Measurements from ENCODE around the gene TSR1.
A peak's percentile ranks its signal among the peaks of the same experiment; 100 is the strongest.

The TSR1 gene

DNA sequence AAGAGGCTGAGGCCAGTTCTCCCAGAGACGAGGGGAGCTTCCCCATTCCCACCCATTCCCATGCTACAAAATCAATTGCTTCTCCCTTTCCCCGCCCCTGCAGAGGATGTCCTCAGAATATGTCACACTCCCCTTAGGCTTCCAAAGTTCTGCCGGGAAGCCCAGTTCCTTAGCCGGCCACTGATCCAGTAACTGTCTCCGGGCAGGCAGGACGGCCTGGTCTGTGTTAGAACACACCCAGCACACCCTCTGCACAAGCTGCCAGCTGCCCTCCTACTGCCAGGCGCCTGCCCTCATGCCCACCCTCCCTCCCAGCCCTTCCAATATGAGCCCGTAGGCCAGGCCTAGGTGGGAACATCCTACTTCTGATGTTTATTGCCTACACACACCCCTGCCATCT, 32.1 kb upstream of the TSR1 start:
- DNase-seq, result no peak

DNA sequence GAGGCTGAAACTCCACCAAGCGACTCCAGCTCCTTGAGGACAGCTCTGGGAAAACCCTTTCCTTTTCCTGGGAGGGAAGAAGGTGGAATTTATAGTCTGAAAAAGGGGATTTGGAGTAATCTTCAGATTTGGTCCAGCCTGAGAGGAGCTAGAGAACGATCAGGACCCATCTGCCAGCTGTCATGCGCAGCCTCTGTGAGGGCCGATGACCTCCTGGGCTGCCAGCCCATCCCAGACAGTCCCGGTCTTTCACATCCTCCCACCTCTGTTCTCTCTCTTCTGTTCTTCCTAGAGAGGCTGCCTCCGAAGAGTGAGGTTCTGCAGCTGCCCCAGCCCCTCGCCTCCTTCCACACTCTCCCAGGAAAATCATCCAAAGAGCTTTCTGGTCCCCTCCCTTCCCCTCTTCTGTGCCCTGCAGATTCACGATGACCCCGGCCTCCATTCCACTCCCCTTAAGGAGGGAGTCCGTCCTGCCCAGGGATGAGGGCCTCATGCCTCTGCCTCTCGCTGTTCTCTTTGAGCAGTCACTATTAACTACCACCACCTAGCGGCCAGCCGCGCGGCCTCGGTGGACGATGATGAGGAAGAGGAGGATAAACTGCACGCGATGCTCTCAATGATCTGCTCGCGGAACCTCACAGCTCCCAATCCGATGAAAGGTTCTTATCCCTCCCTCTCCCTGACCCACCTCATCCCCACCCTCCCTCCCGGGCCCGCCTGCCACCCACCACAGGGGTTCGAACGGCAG, 30.7 kb upstream of the TSR1 start:
- DNase-seq, result no peak

DNA sequence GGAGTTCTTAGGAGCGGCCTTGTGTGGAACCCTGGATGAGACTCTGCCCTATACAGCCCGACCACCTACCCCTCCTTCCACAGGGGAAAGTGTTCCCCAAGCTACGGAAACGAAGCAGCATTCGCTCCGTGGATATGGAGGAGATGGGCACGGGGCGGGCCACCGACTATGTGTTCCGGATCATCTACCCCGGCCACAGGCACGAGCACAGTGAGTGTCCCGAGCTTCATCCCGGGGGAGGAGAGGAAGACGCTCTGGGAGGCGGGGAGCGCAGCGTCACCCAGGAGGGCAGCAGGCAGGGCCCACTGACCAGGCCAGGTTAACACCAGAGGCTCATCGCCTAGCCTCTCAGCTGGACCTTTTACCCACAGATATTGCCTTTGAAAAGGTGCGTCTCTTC, 28.9 kb upstream of the TSR1 start:
- DNase-seq, result no peak

DNA sequence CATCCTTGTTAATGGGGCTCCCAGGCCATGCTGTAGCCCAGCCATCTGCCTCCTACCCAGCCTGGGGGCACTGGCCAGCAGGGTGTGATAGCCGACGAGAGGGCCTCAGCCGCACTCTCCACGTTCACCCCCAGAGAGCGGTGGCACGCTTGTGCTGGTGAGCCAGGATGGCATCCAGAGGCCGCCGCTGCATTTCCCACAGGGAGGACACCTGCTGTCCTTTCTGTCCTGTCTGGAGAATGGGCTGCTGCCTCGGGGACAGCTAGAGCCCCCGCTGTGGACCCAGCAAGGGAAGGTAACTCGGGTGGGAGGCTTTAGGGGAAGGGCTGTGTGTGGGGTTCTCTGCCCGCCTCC, 28.5 kb upstream of the TSR1 start:
- no peak for DNase-seq

DNA sequence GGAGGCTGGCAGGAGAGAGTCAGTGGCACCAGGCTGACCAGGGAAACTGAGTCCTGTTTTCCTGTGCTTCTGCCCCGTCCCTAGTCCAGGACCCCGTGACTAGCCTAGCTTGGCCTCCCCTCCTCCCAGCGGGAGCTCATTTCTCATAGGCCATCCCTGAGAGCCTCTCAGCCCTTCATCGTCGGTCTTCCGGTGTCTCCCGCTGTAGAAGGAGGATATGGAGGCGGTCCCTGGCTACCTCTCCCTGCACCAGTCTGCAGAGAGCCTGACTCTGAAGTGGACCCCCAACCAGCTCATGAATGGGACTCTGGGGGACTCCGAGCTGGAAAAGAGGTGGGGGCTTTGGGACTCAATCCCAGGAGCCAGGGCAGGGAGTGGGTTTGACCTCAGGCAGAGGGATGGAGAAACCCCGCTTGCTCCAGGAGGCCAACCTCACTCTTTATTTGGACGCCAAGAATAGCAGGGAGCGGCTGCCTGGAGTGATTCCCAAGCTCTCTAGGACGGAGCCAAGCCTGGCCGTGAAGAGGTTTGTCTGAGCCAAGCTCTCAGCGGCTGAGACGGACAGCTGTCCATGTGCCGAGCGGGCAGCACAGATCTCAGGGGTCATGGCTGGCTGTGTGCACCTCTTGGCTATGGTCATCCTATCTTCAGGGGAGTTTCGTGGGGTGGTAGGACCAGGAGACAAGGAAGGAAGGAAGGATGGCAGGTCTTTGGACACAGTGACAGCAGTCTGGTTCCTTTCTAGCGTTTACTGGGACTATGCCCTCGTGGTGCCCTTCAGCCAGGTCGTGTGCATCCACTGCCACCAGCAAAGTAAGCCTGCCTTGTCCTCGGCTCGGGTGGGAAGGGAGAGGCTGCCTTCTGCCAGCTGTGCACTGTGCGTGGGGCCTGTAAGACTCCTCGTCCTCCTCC, 27.9 kb upstream of the TSR1 start:
- no peak for DNase-seq

DNA sequence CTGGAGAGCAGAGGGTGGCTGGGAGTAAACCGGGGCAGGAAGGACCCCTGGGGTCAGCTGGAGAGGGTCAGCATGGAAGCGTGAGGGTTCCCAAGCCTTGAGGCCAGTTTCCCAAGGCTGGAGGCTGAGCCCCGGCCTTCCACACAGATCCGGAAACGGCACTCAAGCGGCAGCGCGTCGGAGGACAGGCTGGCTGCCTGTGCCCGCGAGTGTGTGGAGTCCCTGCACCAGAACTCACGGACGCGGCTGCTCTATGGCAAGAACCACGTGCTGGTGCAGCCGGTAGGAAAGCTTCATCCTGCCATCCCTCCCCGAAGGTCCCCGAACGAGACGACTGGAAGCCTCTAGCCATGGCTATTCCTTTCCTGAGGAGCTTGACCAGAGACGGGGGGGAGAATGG, 27.1 kb upstream of the TSR1 start:
- DNase-seq, result no peak

DNA sequence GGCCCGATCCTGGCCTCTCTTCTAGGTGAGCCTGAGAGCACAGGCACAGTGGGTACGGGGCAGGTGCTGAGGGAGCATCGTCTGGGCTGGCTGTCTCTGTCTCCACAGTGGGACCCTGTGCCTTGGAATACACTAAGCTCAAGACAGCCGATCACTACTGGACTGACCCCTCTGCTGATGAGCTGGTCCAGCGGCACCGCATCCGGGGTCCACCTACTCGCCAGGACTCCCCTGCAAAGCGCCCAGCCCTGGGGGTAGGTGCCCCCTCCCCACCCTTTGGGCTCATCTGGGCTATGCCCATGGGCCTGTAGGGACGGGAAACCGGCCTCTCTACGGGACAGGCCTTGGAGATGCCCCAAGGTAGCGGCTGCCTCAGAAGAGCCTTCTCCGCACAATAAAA, 26.6 kb upstream of the TSR1 start:
- no peak for DNase-seq

DNA sequence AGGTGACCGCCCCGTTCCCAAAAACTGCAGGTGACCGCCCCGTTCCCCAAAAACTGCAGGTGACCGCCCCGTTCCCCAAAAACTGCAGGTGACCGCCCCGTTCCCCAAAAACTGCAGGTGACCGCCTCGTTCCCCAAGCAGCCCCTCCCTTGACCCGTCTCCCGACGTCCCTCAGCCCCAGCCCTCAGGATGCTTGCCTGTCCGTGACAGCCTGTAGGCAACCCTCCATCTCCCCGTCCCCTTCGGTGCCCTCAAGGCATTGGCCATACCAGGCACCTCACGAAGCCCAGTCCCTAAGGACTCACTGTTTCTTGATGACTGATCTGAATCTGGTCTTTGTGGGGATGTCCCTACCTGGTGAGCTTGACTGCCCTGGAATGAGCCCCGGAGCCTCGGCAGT, 26.2 kb upstream of the TSR1 start:
- no peak for DNase-seq

DNA sequence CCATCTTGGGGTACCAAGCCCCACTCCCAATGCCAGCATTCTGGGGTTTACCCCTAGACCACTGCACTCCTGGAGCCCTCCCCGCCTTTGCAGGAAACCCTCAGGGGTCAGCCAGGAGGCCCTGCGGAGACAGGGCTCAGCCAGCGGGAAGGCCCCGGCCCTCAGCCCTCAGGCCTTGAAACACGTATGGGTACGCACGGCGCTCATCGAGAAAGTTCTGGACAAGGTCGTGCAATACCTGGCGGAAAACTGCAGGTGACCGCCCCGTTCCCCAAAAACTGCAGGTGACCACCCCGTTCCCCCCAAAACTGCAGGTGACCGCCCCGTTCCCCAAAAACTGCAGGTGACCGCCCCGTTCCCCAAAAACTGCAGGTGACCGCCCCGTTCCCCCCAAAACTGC, 25.8 kb upstream of the TSR1 start:
- no peak for DNase-seq

DNA sequence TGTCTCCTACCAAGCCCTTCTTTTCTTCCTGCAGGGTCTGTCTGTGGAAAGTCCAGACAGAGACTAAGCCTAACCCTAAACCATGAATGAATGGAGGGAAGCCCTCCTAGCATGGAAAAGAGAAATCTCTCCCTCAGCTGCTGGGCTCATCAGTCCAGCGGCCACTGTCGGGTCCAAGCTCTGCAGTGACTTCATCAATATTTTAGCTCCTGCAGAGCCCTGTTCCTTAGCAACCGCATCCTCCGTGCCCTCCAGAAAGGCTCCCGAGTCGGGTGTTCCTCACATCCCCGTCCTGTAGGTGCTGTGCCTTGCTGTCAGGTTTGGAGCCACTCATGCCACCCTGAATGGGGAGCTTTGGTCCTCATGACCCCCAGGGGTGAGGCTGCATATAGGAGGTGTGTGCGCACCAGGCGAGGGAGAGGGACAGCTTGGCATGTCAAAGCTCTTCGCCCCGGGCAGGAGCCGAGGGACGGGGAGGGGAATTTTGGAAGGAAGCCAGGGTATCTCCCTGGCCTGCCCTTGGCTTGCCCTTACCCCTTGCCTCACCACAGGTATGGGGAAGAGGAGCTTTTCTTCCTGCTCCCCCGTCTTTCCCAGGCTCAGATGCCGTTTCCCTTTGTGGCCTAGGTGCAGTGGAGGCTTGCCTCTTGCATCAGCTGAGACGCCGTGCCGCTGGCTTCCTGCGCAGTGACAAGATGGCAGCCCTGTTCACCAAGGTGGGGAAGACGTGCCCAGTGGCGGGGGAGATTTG, 24.9 kb upstream of the TSR1 start:
- no peak for DNase-seq

DNA sequence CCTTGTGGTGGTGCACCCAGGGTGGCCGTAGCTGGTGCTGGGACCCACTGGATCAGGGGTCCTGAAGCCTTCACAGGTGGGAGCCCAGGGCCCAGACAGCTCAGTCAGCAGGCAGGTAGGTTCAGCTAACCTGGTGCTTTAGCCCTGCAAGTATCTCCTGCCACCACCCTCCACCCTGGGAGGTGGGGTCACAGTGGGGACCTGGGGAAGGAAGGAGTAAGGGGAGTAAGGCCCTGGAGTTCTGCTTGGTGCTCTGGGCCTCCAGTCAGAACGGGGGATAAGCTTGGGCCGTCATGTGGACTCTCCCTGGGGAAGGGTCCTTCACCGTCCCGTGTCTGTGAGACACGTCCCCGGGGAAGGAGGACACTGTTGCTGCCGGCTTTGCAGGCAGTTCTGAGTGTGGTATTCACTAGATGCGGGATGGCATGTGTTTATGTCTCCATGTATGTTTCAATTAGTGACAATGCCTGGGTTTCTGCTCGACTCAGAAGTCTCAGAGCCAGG, 21.7 kb upstream of the TSR1 start:
- no peak for DNase-seq

DNA sequence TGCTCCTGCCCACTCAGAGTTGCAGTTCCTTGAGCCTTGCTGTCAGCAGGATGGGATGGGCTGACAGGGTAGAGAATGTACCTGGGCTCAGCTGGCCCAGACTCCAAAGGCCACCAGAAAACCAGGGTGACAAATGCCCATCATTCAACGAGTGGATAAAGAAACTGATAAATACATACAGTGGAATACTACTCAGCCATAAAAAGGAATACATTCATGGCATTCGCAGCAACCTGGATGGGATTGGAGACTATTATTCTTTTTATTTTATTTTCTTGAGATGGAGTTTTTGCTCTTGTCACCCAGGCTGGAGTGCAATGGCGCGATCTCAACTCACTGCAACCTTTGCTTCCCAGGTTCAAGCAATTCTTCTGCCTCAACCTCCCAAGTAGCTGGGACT, 21.0 kb upstream of the TSR1 start:
- no peak for DNase-seq

DNA sequence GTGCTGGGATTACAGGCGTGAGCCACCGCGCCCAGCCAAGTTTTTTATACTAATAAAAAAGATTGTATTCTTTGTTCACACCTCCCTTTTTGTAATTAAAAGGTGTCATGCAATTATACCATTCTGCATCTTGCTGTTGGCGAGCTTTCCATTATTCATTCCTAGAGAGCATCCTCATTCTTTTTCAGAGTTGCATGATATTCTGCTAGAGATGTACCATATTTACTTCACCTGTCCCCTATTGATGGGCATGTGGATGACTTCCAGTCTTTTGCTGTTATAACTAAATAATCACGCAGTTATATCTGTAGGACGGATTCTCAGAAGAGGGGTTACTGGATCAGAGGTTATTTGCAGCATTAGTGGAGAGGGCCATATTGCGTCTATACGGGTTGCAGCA, 18.1 kb upstream of the TSR1 start:
- no peak for DNase-seq

DNA sequence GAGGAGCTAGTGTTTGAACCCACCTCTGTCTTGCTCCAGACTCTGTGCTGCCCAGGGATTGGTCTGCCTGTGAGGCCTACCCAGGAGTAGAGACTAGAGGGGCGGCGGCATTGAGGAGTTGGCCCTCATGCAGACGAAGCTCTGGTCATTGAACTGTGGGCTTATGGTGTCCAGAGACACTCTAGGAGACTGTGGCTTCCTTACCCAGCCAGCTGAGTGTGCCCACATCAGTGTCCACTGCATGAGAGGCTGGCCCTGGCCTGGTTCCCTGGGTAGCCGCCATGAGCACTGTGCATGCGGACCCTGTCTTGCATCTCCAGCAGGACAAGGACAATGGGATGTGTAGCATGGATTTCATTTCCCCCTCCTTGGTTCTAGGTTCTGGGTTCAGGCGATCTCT, 15.0 kb upstream of the TSR1 start:
- DNase-seq, result no peak

DNA sequence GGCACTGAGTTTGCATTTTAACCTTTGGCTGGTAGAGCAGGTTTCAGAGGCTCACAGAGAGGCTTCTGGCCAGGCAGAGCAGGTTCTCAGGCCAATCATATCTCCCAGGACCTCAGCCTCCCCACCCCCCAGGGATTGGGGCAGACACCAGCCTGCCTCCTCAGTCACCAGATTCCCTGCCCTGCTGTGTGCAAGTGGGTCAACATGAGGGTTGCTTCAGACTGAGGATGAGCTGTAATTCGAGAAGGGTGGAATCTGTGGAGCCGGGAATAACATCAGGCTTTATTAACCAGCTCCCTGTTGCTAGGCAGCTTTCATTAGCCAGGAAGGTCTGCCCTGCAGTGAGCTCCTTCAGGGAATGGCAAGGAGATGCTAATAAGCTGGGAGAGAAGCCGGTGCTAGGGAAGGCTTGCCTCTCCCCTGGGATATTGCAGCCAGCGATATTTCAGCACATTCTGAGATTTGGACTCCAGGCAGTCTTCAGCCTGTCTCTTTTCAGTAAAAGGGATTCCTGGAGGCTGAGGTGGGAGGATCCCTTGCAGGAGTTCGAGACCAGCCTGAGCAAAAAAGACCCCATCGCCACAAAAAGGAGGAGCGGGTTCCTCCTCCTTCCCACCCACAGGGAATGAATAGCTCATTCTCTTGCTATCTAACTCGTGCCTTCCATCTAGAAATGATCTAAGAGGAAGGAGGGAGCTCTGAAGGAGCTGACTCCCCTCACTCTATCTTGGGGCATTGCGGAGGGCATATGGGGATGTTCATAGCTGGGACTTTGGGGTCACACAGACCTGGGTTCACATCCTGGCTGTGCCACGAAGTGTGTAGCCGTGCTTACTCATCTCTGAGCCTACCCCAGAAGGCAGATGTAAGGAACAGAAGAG, 11.8 kb upstream of the TSR1 start:
- no peak for DNase-seq

DNA sequence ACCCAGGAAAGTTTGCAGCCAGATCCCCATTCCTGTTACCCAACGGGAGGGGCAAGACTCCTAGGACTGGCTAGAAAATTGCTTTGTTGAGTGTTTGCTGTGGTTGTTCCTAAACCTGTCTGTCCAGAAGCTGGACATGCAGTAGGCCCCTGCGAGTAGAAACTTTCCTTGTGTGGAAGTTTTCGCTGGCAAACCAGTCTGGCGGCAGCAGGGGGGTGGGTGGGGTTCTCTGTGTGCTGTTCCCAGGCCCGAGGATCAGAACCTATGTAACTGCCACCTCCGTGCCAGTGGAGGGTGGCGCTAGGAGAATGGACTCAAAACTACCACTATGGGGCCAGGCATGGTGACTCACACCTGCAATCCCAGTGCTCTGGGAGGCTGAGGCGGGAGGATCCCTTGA, 10.2 kb upstream of the TSR1 start:
- no peak for DNase-seq

DNA sequence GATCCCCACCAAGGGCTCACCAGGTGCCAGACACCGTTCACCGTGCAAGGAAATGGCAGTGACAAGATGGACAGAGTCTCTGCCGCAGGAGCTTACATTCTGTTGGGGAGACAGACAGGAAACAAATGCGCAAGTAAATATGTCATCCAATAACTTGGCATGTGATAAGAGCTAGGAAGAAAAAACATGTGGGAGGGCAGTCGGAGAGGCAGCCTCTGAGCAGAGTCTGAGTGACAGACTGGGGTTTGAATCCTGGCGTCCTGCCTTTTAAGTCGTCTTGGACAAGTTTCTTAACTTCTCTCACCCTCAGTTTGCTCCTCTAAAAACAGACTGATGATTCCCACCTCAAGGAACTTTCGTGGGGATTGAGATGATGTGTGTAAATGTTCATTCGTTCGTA, 8.3 kb upstream of the TSR1 start:
- DNase-seq, result no peak

DNA sequence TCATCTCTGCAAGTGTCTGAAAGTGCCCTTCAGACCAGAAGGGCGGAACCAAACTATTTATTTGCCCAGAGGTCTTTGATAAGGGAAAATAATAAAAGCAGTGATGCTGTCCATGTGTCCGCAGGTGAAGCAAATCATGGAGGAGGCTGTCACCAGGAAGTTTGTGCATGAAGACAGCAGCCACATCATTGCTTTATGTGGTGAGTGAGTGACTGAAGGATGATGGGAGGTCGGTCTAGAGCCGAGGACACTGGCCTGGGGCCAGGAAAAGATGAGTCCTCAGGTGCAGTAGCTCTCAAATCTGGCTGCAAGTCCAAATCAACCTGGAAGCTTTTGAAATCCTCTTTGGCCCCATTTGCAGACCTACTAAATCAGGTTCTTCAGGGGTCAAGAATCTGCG, 7.2 kb upstream of the TSR1 start:
- DNase-seq, result no peak

DNA sequence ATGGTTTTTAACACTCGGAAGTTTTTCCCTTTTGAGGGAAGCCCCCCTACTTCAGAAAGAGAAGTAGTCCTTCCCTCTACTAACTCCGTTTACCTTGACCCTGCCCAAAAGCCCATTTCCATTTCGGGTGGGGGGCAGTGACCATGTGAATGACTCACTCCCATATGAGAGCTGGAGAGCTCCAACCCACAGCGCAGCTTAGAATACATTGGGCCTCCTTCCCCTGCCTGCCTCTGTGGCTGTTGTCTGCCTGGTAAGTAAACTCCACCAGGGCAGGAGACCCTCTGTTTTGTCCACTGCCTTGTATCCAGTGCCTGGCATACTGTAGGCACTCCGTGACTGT, 2.0 kb upstream of the TSR1 start:
- DNase-seq, result peak; percentile 42

DNA sequence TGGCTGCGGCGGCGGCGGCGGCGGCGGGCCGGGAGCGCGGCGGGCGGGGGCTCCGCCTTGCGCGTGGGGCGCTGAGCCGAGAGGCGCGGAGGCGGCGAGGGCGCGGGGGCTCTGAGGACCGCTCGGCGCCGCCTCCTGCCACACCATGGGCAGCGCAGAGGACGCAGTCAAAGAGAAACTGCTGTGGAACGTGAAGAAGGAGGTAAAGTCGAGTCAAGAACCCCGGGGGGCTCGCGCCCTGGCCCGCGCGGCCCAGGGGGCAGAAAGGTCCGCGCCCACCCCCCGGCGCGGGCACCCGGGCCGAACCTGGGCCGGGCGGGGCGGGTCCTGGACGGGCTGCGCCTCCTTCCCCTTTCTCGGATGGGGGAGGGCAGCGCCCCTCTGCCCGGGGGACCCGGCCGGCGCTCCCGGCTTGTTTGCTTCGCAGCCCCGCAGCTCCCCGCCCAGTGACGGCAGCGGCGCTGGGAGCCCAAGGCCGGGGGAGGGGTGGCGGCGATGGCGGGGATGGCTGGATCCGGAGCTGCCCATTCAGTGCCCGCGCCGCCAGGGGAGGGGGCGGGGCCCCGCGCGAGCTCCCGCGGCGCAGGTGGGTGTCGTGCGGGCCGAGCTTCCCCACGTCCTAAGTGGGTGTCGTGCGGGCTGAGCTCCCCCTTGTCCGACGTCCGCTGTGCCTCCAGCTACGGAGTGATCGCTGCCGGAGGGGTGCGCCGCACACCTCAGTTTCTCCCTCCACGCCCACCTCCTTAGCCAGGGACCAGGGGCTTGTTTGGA, 1.5 kb upstream of the TSR1 start:
- DNase-seq, result peak; percentile 55

DNA sequence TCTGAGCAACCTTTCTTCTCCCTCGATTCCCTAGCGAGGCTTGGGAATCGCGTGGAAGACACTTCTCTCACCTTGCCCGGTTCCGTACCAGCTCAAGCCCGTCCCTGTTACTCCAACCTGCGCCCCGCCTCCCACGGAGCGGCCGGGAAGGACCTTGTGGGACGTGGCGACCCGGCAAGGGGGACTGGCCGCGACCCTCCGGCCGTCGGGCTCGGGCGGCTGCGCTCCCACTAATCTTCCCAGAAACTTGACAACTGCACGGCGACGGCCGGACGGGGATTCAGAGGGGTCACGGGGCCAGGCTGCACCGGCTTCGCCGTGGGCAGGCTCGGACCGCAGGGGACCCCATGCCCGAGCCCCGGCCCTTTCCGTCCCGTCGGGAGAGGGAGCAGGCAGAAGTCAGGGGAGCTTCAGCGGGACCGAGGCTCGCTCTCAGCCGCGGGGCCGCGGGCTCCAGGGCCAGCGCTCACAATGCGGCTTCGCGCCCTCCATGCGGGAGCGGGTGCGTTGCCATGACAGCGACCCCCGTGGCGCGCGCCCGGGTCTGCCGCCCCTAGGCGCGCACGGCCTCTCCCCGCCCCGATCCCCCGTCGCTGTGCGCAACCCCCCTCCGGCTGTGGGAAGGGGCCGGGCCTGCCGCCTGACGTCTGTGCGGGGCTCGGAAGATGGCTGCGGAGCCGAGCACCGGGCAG, 741 bp upstream of the TSR1 start, which contains the start of gene SGSM2:
Gene SGSM2, plus strand, starts transcription at position 650 of the 692 bp plus-strand sequence. CDS start 188 bp downstream, outside the sequence.
- peak; percentile 53 for DNase-seq
